ENCODE measurements around the gene MRPL40.

The MRPL40 gene

DNA sequence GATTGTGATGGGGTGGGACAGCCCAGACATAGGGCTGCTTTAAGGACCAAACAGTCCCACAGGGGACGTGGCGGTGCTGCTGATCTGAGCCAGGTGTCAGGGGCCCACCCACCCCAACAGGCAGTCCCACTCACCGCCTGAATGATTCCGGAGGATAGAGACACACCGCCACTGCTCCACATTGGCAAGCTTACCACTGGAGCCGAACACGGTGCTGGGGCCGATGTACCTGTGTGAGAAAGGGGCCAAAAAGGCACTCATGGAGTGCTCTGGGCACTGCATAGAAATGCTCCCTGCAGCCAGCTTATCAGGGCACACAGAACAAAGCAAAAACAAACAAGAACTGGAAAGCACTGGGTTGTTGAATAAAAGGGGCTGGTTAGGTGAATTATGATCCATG lies 26.7 kb upstream of the MRPL40 start:
- H3K4me3 ChIP-seq (ENCODE audit: low read depth, low read length), result no peak overlapping the region
- no peak for DNase-seq (ENCODE audit: low read depth)
- TF ChIP-seq, protein P1, sequence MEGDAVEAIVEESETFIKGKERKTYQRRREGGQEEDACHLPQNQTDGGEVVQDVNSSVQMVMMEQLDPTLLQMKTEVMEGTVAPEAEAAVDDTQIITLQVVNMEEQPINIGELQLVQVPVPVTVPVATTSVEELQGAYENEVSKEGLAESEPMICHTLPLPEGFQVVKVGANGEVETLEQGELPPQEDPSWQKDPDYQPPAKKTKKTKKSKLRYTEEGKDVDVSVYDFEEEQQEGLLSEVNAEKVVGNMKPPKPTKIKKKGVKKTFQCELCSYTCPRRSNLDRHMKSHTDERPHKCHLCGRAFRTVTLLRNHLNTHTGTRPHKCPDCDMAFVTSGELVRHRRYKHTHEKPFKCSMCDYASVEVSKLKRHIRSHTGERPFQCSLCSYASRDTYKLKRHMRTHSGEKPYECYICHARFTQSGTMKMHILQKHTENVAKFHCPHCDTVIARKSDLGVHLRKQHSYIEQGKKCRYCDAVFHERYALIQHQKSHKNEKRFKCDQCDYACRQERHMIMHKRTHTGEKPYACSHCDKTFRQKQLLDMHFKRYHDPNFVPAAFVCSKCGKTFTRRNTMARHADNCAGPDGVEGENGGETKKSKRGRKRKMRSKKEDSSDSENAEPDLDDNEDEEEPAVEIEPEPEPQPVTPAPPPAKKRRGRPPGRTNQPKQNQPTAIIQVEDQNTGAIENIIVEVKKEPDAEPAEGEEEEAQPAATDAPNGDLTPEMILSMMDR (IDR thresholded peaks at IDR 0.05; ENCODE audit: low read depth, low read length, missing control alignments), result no peak

DNA sequence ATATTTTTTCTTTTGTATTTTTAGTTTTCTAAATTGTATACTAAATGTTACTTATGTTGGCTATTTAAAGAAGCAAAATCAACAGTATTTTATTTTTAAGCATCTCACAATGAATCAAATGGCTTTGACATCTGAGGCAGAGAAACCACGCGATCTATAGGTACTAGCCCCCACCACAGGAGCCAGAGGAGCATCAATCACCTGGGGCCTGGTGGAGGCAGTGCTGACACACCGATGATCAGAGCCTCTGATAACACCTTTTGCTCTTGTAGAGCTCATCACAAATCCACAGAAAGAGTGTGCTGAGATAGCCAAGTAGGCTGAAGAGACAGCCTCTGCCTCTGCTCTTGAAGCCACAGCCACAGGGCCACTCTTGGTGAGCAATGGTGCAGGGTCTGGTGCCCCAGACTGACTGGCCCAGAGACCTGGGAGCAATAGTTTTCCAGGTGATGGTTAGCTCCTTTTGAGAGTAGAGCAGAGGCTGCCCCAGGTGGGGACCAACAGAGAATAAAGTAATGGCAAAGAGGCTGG lies 26.0 kb upstream of the MRPL40 start:
- H3K4me3 ChIP-seq (ENCODE audit: low read depth, low read length), result no peak overlapping the region
- TF ChIP-seq, protein P1 (IDR thresholded peaks at IDR 0.05; ENCODE audit: low read depth, low read length, missing control alignments), result no peak
- no peak for DNase-seq (ENCODE audit: low read depth)

DNA sequence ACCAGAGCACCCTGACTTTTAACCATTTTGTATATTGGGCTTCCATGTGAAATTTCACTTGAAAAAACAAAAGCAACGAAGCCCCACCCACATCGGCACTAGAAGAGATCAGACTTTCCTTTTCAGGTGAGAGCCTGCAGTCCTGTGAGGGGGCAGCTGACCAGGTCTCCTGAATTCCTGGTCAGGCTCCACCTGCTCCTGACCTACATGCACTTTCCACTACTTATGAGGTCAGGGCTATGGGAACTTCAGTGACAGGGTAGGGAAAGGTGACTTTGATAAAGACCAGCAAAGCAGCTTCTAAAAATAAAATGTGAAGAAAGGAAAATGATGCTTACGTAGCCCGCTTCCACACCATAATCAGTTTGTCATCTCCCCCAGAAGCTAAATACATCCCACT lies 25.5 kb upstream of the MRPL40 start:
- TF ChIP-seq, protein P1 (IDR thresholded peaks at IDR 0.05; ENCODE audit: low read depth, low read length, missing control alignments), result no peak
- DNase-seq (ENCODE audit: low read depth), result no peak
- H3K4me3 ChIP-seq (ENCODE audit: low read depth, low read length), result no peak overlapping the region

DNA sequence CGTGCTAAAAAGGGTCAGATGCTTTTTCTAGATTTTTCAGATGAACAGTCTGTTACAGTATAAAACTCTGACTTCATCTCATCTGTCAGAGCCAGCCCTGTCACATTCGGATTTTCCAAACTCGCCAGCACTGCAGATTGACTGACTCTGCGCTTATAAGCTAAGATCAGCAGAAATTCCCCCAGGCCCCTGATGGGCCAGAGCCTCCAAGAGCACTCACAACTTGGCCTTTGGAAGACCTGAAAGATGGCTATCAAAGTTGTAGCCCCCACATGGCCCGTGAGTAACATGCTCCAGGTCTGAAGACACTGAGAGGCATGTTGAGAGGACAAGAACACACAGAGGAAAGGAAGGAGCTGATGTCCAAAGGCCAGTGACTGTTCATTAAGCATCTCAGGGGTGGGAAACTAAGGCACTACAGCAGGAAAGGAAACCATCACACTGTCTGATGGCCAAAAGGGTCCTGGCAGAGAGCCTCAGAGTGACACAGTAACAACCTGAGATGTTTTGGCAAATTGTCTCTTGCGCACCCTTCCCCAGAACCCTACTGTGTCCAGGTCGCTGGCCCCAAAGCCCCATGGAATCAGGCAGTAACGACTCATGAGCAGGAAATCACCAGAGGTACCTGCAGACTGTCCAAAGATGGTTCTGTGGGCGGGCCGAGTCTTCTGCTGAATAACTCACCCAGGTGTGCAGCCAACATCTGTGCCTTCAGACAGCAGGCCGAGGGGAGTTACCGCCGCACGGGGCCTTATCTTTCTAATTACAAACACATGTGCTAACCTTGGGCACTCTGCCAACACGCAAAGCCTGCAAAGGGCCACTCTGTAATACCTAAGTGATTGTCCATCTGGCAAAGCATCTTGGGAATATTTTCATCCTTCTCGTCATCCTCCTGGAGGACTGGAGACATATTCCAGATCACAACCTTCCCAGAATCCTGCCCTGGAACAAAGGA lies 24.4 kb upstream of the MRPL40 start:
- TF ChIP-seq, protein P1 (IDR thresholded peaks at IDR 0.05; ENCODE audit: low read depth, low read length, missing control alignments), result no peak
- DNase-seq (ENCODE audit: low read depth), result no peak
- H3K4me3 ChIP-seq (ENCODE audit: low read depth, low read length), result no peak overlapping the region

DNA sequence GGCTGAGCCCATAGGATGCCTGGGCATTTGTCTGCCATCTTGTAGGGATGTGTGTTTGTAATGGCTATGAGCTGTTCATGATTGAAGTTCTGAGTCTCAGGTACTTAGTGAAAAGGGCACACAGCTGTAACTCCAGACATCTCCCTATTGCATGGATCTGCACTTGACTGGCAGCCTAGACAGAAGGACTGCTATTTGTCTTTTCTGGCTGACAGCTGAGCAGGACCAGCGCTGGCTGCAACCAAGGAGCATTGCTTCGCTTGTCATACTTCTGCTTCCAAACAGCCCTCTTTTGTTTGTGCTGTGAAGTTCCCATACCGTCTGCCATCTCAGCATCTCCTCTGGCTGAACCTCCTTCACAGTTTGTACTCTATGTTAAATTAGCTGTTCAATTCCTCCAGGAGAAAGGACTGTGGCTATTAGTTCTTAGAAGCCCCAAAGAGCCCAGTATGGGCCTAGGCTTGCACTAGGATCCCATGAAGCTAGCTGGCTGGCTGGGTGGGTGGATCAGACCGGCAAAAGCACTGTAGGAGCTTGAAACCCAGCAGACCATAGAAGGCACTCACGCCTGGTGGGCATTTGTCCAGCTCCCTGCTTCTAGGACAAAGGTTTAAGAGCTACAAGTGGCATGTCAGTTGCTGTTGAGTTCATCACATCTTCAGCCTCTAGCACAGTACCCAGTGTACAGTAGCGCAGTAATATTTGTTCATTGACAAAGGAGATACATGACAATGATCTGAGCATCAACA lies 21.2 kb upstream of the MRPL40 start:
- TF ChIP-seq, protein P1 (IDR thresholded peaks at IDR 0.05; ENCODE audit: low read depth, low read length, missing control alignments), result no peak
- no peak for DNase-seq (ENCODE audit: low read depth)
- no peak overlapping the region for H3K4me3 ChIP-seq (ENCODE audit: low read depth, low read length)

DNA sequence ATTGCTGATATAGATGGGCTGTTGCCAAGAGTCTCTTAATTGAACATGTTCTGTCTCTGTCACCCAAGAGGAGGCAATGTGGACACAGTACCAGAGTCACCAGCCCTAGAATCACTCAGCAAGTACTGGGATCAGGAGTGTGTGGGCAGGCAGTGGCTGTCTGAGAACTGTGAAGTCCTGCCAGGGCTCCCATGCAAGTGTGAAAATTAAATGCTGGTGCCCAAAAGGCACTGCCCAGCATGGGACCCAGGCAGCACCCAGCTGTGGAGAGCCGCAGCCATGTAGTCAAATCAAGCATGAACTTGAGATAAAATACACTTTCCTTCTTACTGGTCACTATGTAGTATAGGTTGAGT lies 20.7 kb upstream of the MRPL40 start:
- TF ChIP-seq, protein P1 (IDR thresholded peaks at IDR 0.05; ENCODE audit: low read depth, low read length, missing control alignments), result no peak

More for the DNA sequence above, 20.7 kb upstream of the MRPL40 start:
- no peak for DNase-seq (ENCODE audit: low read depth)
- H3K4me3 ChIP-seq (ENCODE audit: low read depth, low read length), result no peak overlapping the region
